Ureter (tissue), 1 donor: ENCODE measurements around the gene NCAPG. TPM values are rescaled to one million over a fixed set of nuclear protein-coding genes. Genes with fewer than 3 reads are reported as not detected.

Experiments
- DNase-seq: peaks from one replicate; pipeline ENCODE4 v3.0.0-alpha.2; 2020; ENCODE audit warnings: low spot score
- total RNA-seq: library from RNA; stranded (reverse); gene quantifications from one replicate; pipeline ENCODE4 v1.2.4, GENCODE V29; 2023
- donor health status: DM: yes; HTN: yes; CAD: no.

The NCAPG gene
- total RNA-seq, 1 donor from 2014 or later, result 0.94 TPM

DNA sequence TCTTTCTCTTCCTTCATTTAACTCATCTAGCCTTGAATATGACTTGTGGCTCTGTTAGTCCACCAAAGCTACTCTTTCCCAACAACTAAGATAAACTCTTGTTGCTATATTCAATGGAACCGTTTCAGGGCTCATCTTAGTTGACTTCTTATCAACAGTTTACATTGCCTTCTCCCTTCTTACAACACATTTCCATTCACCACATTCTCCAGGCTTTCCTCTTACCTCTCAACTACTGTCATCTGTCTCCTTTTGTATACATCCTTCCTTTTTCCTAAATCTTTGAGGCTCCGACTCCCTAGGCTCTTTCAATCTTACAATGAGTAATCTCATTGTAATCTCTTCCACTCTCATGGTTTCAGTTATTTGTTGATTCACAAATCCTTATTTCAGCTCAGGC is 58.5 kb downstream of the NCAPG start:
- no peak for DNase-seq

DNA sequence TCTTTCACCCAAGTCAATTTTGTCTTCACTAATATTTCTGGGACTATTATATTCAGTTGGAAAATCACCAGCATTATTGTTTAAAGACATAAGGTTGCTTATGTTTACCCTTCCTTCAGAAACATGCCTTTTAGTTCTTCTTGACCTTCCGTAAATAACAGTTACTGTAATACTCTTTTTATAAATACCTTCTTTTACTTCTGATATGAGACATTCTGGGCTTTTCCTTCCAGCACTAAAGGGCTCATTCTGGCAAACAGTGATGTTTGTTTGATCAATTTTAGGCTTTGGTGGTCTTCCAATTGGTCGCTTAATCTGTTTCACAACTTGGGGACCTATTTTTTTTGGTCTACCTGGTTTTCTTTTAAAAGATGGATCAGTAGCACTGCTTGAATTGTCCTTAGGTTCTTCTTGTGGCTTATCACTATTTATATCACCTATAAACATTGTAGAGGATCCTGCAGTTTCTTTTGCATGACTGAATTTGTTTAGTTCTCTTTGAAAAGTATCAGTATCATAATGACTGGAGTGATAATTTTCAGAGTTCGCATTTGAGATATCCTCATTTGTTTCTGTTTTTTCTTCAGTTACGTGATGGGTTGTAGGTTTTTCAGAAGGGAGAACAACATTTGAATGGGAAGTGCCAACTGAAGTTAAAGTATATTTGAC is 64.8 kb downstream of the NCAPG start:
- no peak for DNase-seq

- DNase-seq, result no peak
Measured at GRCh38 chr4:17876943-17877342, 66.2 kb downstream of the NCAPG start.

DNA sequence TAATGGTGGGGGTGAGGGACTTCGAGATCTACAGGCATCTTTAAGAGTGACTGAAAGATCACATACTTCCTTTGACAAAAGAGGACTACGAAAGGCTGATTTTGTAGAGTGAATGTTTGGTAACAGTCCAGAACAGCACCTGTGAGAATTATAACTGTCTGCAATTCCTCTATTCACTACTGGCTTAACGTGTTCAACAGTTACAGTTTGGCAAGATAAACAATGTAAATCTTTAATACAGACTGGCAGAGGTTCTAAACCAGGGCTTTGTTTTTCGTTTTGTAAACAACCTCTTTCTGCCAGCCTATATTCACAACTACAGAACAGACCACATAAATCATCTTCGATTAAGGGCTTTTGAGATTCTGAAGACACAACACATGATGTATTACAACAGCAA is 66.9 kb downstream of the NCAPG start:
- no peak for DNase-seq

DNA sequence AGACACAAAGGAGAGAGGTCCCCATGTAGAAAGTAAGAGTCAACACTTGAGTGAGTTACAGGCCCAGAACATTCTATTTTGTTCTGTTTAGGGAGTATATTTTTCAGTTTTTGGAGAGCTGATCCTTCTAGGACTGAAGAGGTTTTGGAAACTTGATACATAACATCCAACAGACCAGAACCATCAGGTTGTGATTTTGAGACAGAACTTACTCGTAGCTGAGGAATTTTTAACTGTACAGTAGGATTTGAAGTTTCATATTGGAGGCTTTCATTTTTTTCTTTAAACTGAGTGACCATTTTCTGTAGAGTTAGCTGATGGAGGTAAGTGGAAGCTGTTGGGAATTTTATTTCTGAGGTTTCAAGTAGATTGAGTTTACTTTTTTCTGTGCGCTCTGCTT is 73.3 kb downstream of the NCAPG start:
- DNase-seq, result no peak

- DNase-seq, result no peak
Measured at GRCh38 chr4:17884511-17884910, 73.7 kb downstream of the NCAPG start.

GRCh38 chr4:17889692-17890091 is 78.9 kb downstream of the NCAPG start:
- no peak for DNase-seq

- DNase-seq, result no peak
Measured at GRCh38 chr4:17894421-17894820, 83.6 kb downstream of the NCAPG start.

Other genes starting within 250 kb of the NCAPG start
- gene LAP3, start 233.8 kb upstream of the NCAPG start, total RNA-seq, result 59.6 TPM
- 39.1 TPM for gene MED28, start 196.3 kb upstream of the NCAPG start, total RNA-seq
- gene FAM184B, start 29.4 kb upstream of the NCAPG start, total RNA-seq, result not detected
- 51.7 TPM for gene DCAF16, start 222 bp upstream of the NCAPG start, total RNA-seq
- gene LCORL, start 210.8 kb downstream of the NCAPG start, total RNA-seq, result 10.5 TPM